SK-N-SH (cell line): ENCODE measurements around the gene CNTN4. TPM values are rescaled to one million over a fixed set of nuclear protein-coding genes. Genes with fewer than 3 reads are reported as not detected.

Experiments
- CTCF ChIA-PET: fragments of 300-600, 350-600 bp; formaldehyde crosslinking; extraction: SDS; loops from one replicate; lab custom pipeline; 2021; lab: Yijun Ruan, JAX
- POLR2A ChIA-PET: fragments of 350-600 bp; sonication (Branson Sonifier 250); formaldehyde crosslinking; extraction: SDS; loops from one replicate; lab custom pipeline; 2020; ENCODE audit warnings: antibody characterized with exemption, inconsistent platforms; lab: Yijun Ruan, JAX
- DNase-seq: peaks from one replicate; pipeline ENCODE4 v3.0.0; 2012
- H2AFZ ChIP-seq: fragments of 200-600 bp; sonication (generic); 2 replicates; pipeline ENCODE4 v1.8.1; 2016; ENCODE audit warnings: antibody characterized with exemption, mild to moderate bottlenecking, low read depth
- H3F3A ChIP-seq: fragments of 200-600 bp; sonication (generic); replicated peaks from 2 replicates; pipeline ENCODE3; 2016; ENCODE audit warnings: antibody characterized with exemption, mild to moderate bottlenecking; ENCODE audit not compliant: insufficient read depth
- H3K27ac ChIP-seq, 2 experiments: fragments of 200-500 bp in 1 of 2; fragments of 200-600 bp in 1 of 2; sonication (Bioruptor generic) in 1 of 2; sonication (generic), shearing (Covaris generic) in 1 of 2; 2 replicates each; pipeline versions ENCODE4 v1.5.1 to v1.6.1; 2014 to 2016; ENCODE audit warnings: low read depth in 2 of 2, inconsistent platforms in 1 of 2, low read length in 1 of 2, mild to moderate bottlenecking in 1 of 2, mixed read lengths in 1 of 2
- H3K27me3 ChIP-seq: fragments of 200-600 bp; sonication (generic), shearing (Covaris generic); 2 replicates; pipeline ENCODE4 v1.6.1; 2016; ENCODE audit warnings: mixed run types; ENCODE audit not compliant: insufficient read depth
- H3K36me3 ChIP-seq, 2 experiments: fragments of 200-500 bp in 1 of 2; fragments of 200-600 bp in 1 of 2; sonication (Bioruptor generic) in 1 of 2; sonication (generic) in 1 of 2; replicated peaks in 1 of 2; 2 replicates each; pipeline versions ENCODE3 to v1.5.1; 2014 to 2016; ENCODE audit warnings: low read length in 1 of 2, mild to moderate bottlenecking in 1 of 2; ENCODE audit not compliant: insufficient read depth in 2 of 2, control insufficient read depth in 1 of 2
- H3K4me1 ChIP-seq, 2 experiments: fragments of 200-500 bp in 1 of 2; fragments of 200-600 bp in 1 of 2; sonication (Bioruptor generic) in 1 of 2; sonication (generic), shearing (Covaris generic) in 1 of 2; 2 replicates each; pipeline versions ENCODE4 v1.5.1 to v1.6.1; 2014 to 2016; ENCODE audit warnings: low read depth in 1 of 2, low read length in 1 of 2, mixed run types in 1 of 2; ENCODE audit not compliant: insufficient read depth in 2 of 2, control insufficient read depth in 1 of 2
- H3K4me2 ChIP-seq: fragments of 200-600 bp; sonication (generic), shearing (Covaris generic); 2 replicates; pipeline ENCODE4 v1.6.1; 2017; ENCODE audit warnings: mixed run types
- H3K4me3 ChIP-seq, 2 experiments: fragments of 200-500 bp in 1 of 2; fragments of 200-600 bp in 1 of 2; sonication (Bioruptor generic) in 1 of 2; sonication (generic), shearing (Covaris generic) in 1 of 2; 2 replicates each; pipeline versions ENCODE4 v1.5.1 to v1.8.1; 2014 to 2016; ENCODE audit warnings: low read depth in 2 of 2, inconsistent platforms in 1 of 2, low read length in 1 of 2, mild to moderate bottlenecking in 1 of 2, mixed read lengths in 1 of 2, moderate library complexity in 1 of 2
- H3K79me2 ChIP-seq: fragments of 200-600 bp; sonication (generic); 2 replicates; pipeline ENCODE4 v1.8.1; 2017; ENCODE audit warnings: mild to moderate bottlenecking; ENCODE audit not compliant: insufficient read depth
- H3K9ac ChIP-seq: fragments of 200-600 bp; sonication (generic); 2 replicates; pipeline ENCODE4 v1.6.1; 2017; ENCODE audit warnings: mixed run types
- H3K9me2 ChIP-seq: fragments of 200-600 bp; sonication (generic); 2 replicates; pipeline ENCODE4 v1.6.1; 2017; ENCODE audit warnings: mixed run types
- H3K9me3 ChIP-seq: fragments of 200-600 bp; sonication (generic); 2 replicates; pipeline ENCODE4 v1.6.1; 2017; ENCODE audit warnings: mixed run types, mild to moderate bottlenecking, moderate library complexity
- H4K20me1 ChIP-seq: fragments of 200-600 bp; sonication (generic); 2 replicates; pipeline ENCODE4 v1.6.1; 2017; ENCODE audit warnings: mild to moderate bottlenecking, mixed run types; ENCODE audit not compliant: insufficient read depth
- EZH2phosphoT487 ChIP-seq: fragments of 200-600 bp; sonication (generic); IDR thresholded peaks from 2 replicates; pipeline ENCODE4 v1.6.1; 2017; ENCODE audit warnings: low read depth, mixed run types, mild to moderate bottlenecking, antibody characterized with exemption, moderate library complexity, borderline replicate concordance
- FOSL2 ChIP-seq: IDR thresholded peaks from 2 replicates; pipeline ENCODE4 v1.4.0; 2012; ENCODE audit warnings: low read depth, mild to moderate bottlenecking, moderate library complexity, borderline replicate concordance
- FOXJ3 ChIP-seq: sonication (generic); formaldehyde crosslinking; IDR thresholded peaks from 2 replicates; pipeline ENCODE4 v1.5.1; 2020; ENCODE audit warnings: mild to moderate bottlenecking, missing genetic modification reagents
- FOXM1 ChIP-seq: IDR thresholded peaks from 2 replicates; pipeline ENCODE4 v1.4.0; 2012; ENCODE audit warnings: low read depth, mild to moderate bottlenecking
- GABPA ChIP-seq: IDR thresholded peaks from 2 replicates; pipeline ENCODE4 v1.4.0; 2012; ENCODE audit warnings: low read depth, mild to moderate bottlenecking
- JUND ChIP-seq: IDR thresholded peaks from 2 replicates; pipeline ENCODE4 v1.4.0; 2012
- MAX ChIP-seq: IDR thresholded peaks from 2 replicates; pipeline ENCODE4 v1.4.0; 2012; ENCODE audit warnings: low read depth
- MEF2A ChIP-seq: IDR thresholded peaks from 2 replicates; pipeline ENCODE4 v1.4.0; 2012; ENCODE audit warnings: low read depth, borderline replicate concordance
- RAD21 ChIP-seq: IDR thresholded peaks from 2 replicates; pipeline ENCODE4 v1.6.1; 2012; ENCODE audit warnings: mild to moderate bottlenecking, low read length
- RCOR1 ChIP-seq: fragments of 150-350 bp; IDR thresholded peaks from 2 replicates; pipeline ENCODE4 v1.6.1; 2017; ENCODE audit warnings: antibody characterized with exemption, low read length
- RFX5 ChIP-seq: IDR thresholded peaks from 2 replicates; pipeline ENCODE4 v1.6.1; 2012; ENCODE audit warnings: mild to moderate bottlenecking, improper control_type of control experiment, low read length
- SIN3A ChIP-seq: IDR thresholded peaks from 2 replicates; pipeline ENCODE4 v1.6.1; 2012; ENCODE audit warnings: low read depth, mild to moderate bottlenecking, low read length, moderate library complexity, borderline replicate concordance
- TCF12 ChIP-seq: IDR thresholded peaks from 2 replicates; pipeline ENCODE4 v1.4.0; 2012
- TEAD4 ChIP-seq: IDR thresholded peaks from 2 replicates; pipeline ENCODE4 v1.4.0; 2012; ENCODE audit warnings: mild to moderate bottlenecking, borderline replicate concordance; ENCODE audit not compliant: insufficient read depth
- WGBS: methylation state at CpG from one replicate; pipeline ENCODE4 v1.1.6; 2017; ENCODE audit warnings: low lambda C conversion rate; 5-methylcytosine and 5-hydroxymethylcytosine counted together
- polyA plus RNA-seq, 3 experiments: library from polyadenylated mRNA; depleted of rRNA; stranded (reverse); fragments of >200 nt; gene quantifications; 2 replicates each; pipeline ENCODE4 v1.2.3, GENCODE V29; 2012
- TF ChIP-seq, protein P1 (sequence below): IDR thresholded peaks from 2 replicates; pipeline ENCODE4 v1.4.0; 2012; ENCODE audit warnings: low read depth, borderline replicate concordance
- TF ChIP-seq, protein P2 (sequence below): fragments of 200-600 bp; sonication (generic); IDR thresholded peaks from 2 replicates; pipeline ENCODE4 v1.6.1; 2017; ENCODE audit warnings: antibody characterized with exemption, mild to moderate bottlenecking, moderate library complexity
- TF ChIP-seq, protein P3 (sequence below): fragments of 150-350 bp; IDR thresholded peaks from 2 replicates; pipeline ENCODE4 v1.6.1; 2017; ENCODE audit warnings: antibody characterized with exemption, low read length, low read depth, borderline replicate concordance

Gene CNTN4
- polyA plus RNA-seq, 1 of the 3 experiments (the other 2 are of a cell fraction): 0.12 TPM

- Histone ChIP-seq H3K4me1 (no peaks in the 10 kb centered on the region; a peak in 1 of 4 replicates), H3K27me3 (no peaks in the 10 kb centered on the region), H3F3A (no peaks in the 10 kb centered on the region), H3K9me3 (no peaks in the 10 kb centered on the region), H4K20me1 (no peaks in the 10 kb centered on the region), H3K36me3 (no peaks in the 10 kb centered on the region), H3K4me2 (no peak overlapping the region), H3K27ac (no peak overlapping the region), H3K9me2 (no peaks in the 10 kb centered on the region), H3K9ac (no peak overlapping the region), H2AFZ (no peak overlapping the region), H3K4me3 (no peak overlapping the region), H3K79me2 (no peaks in the 10 kb centered on the region)
- ChIA-PET CTCF (no interaction called here), POLR2A (no interaction called here)
- 64% methylated on average over 5 of the region's 5 CpGs for WGBS
- no peak for DNase-seq
- no peak for TF ChIP-seq EZH2phosphoT487
Observed at GRCh38 chr3:3071136-3071535, 972.5 kb downstream of the CNTN4 start.

DNA sequence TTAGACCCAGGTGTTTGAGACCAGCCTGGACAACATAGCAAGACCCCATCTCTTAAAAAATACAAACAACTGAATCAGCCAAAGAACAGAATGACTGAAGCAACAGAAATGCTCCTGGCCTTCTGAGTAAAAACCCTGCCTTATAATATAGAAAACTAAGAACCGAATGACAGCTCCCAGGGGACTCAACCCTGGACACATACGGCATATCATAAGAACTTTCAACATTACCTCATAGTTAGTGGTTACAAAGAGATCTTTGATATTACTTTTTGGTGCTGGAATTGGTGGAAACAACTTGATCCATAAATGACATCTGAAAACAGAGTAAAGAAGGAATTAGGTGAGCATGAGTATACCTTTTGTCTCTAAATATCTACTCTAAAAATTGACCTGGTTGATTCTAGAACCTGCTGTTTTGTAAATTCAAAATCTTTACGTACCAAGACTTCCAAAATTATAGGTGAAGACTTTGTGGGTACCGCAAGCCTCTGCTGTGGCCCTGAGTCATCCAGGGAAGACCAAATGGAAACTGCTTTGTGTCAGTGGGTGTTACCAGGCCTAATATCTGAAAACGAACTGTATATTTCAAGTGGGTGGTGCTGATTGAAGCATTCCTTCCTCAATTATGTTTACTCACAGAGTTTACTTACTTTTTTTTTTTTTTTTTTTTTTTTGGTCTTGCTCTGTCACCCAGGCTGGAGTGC is 976.0 kb downstream of the CNTN4 start:
- 38% methylated on average over 5 of the region's 5 CpGs for WGBS
- Histone ChIP-seq H3K4me3 (no peak overlapping the region), H3K9me3 (no peaks in the 10 kb centered on the region), H3K9ac (no peak overlapping the region), H4K20me1 (no peaks in the 10 kb centered on the region), H3K79me2 (no peaks in the 10 kb centered on the region), H3K36me3 (no peaks in the 10 kb centered on the region), H3K27ac (no peak overlapping the region), H3K4me1 (no peaks in the 10 kb centered on the region; a peak in 1 of 4 replicates), H2AFZ (no peak overlapping the region), H3K9me2 (no peaks in the 10 kb centered on the region), H3K4me2 (no peak overlapping the region), H3K27me3 (no peaks in the 10 kb centered on the region), H3F3A (no peaks in the 10 kb centered on the region)
- ChIA-PET POLR2A (no interaction called here), CTCF (interaction anchor here (1.2 kb wide), 1 partner anchor 13 kb away, joined by 3 read pairs; no protein-coding TSS in a partner anchor)
- DNase-seq: no peak
- TF ChIP-seq JUND: no peak
- TF ChIP-seq RCOR1: no peak
- TF ChIP-seq RAD21: no peak
- no peak for TF ChIP-seq MAX

DNA sequence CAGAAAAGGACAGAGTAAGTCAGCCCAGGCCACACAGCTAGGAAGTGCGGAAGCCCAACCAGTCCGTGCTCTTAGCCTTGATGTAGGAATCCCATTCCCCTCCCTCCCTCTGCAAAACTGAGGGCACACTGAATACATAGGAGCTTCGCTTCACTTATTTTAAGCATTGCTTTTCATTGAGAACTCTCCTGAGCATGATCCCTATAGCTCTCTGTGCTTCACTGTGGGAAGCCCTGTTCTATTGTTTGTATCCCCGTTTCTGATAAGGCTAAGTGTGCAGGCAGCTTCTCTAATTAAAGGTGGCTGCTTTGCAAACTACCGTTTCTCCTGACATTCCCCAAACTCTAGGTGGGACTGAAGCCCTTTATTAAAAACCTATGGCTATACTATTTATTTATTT is 981.6 kb downstream of the CNTN4 start:
- H3K27ac ChIP-seq: no peak overlapping the region
- H3K36me3 ChIP-seq: no peaks in the 10 kb centered on the region
- no peaks in the 10 kb centered on the region for H3K9me2 ChIP-seq
- no peaks in the 10 kb centered on the region for H3K4me1 ChIP-seq
- no peak overlapping the region for H2AFZ ChIP-seq
- no peaks in the 10 kb centered on the region for H3K27me3 ChIP-seq
- no peaks in the 10 kb centered on the region for H3F3A ChIP-seq
- DNase-seq: no peak
- 42% methylated on average over 5 of the region's 5 CpGs for WGBS
- ChIA-PET POLR2A (no interaction called here), CTCF (no interaction called here)
- H4K20me1 ChIP-seq: no peaks in the 10 kb centered on the region
- TF ChIP-seq SIN3A (no peak), RAD21 (no peak), FOXM1 (no peak), TEAD4 (no peak), FOSL2 (no peak), MEF2A (no peak), GABPA (no peak), TCF12 (no peak), RFX5 (no peak), FOXJ3 (CRISPR knock-in tag) (no peak)
- TF ChIP-seq, protein P1, sequence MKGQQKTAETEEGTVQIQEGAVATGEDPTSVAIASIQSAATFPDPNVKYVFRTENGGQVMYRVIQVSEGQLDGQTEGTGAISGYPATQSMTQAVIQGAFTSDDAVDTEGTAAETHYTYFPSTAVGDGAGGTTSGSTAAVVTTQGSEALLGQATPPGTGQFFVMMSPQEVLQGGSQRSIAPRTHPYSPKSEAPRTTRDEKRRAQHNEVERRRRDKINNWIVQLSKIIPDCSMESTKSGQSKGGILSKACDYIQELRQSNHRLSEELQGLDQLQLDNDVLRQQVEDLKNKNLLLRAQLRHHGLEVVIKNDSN: no peak
- TF ChIP-seq, protein P2, sequence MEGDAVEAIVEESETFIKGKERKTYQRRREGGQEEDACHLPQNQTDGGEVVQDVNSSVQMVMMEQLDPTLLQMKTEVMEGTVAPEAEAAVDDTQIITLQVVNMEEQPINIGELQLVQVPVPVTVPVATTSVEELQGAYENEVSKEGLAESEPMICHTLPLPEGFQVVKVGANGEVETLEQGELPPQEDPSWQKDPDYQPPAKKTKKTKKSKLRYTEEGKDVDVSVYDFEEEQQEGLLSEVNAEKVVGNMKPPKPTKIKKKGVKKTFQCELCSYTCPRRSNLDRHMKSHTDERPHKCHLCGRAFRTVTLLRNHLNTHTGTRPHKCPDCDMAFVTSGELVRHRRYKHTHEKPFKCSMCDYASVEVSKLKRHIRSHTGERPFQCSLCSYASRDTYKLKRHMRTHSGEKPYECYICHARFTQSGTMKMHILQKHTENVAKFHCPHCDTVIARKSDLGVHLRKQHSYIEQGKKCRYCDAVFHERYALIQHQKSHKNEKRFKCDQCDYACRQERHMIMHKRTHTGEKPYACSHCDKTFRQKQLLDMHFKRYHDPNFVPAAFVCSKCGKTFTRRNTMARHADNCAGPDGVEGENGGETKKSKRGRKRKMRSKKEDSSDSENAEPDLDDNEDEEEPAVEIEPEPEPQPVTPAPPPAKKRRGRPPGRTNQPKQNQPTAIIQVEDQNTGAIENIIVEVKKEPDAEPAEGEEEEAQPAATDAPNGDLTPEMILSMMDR: no peak
- TF ChIP-seq, protein P3, sequence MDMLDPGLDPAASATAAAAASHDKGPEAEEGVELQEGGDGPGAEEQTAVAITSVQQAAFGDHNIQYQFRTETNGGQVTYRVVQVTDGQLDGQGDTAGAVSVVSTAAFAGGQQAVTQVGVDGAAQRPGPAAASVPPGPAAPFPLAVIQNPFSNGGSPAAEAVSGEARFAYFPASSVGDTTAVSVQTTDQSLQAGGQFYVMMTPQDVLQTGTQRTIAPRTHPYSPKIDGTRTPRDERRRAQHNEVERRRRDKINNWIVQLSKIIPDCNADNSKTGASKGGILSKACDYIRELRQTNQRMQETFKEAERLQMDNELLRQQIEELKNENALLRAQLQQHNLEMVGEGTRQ: no peak
- H3K4me2 ChIP-seq: no peak overlapping the region
- no peak overlapping the region for H3K9ac ChIP-seq
- H3K79me2 ChIP-seq: no peaks in the 10 kb centered on the region
- no peak overlapping the region for H3K4me3 ChIP-seq
- no peaks in the 10 kb centered on the region for H3K9me3 ChIP-seq
